Heart left ventricle (tissue), 16 donors: ENCODE measurements around the gene HMGN2. TPM values are rescaled to one million over a fixed set of nuclear protein-coding genes. Genes with fewer than 3 reads are reported as not detected.

Source experiments
- ATAC-seq, 4 donors: fragments of 200-7000 bp; cut with Tn5 transposase; one replicate each; pipeline ENCODE4 v1.9.1; 2020 to 2022; ENCODE audit warnings: moderate library complexity in 4 of 4, mild to moderate bottlenecking in 3 of 4, moderate number of reproducible peaks in 1 of 4
- DNase-seq, 5 donors: peaks; one replicate each; pipeline ENCODE4 v3.0.0-alpha.2; 2020
- H3K27ac ChIP-seq, 12 donors: fragments of 200-600 bp; sonication (generic) in 4 of 12; one replicate each; pipeline versions ENCODE4 v1.5.0 to v1.8.0; 2016 to 2022; ENCODE audit warnings: mild to moderate bottlenecking in 2 of 12
- H3K27me3 ChIP-seq, 9 donors: fragments of 200-600 bp; sonication (generic) in 2 of 9; one replicate each; pipeline versions ENCODE4 v1.5.1 to v1.8.0; 2016 to 2022; ENCODE audit warnings: mild to moderate bottlenecking in 3 of 9
- H3K36me3 ChIP-seq, 9 donors: fragments of 200-600 bp; sonication (generic) in 2 of 9; one replicate each; pipeline versions ENCODE4 v1.5.0 to v1.8.0; 2018 to 2022; ENCODE audit warnings: mild to moderate bottlenecking in 2 of 9
- H3K4me1 ChIP-seq, 12 donors: fragments of 200-600 bp; sonication (generic) in 4 of 12; one replicate each; pipeline versions ENCODE4 v1.5.0 to v1.8.0; 2016 to 2022; ENCODE audit warnings: mild to moderate bottlenecking in 3 of 12
- H3K4me3 ChIP-seq, 12 donors: fragments of 200-600 bp; sonication (generic) in 4 of 12; one replicate each; pipeline versions ENCODE4 v1.5.0 to v1.8.0; 2017 to 2022; ENCODE audit warnings: mild to moderate bottlenecking in 9 of 12, moderate library complexity in 4 of 12
- H3K9me3 ChIP-seq, 12 donors: fragments of 200-600 bp; sonication (generic) in 4 of 12; one replicate each; pipeline versions ENCODE4 v1.5.0 to v1.8.0; 2016 to 2022; ENCODE audit warnings: mild to moderate bottlenecking in 1 of 12
- POLR2A ChIP-seq, 2 donors: fragments of 450-650 bp; IDR thresholded peaks; one replicate each; pipeline ENCODE4 v1.6.1; 2017; ENCODE audit warnings: antibody characterized with exemption in 2 of 2, mild to moderate bottlenecking in 2 of 2, moderate library complexity in 2 of 2
- WGBS, 4 donors: extraction: QIAGEN DNeasy Blood & Tissue Kit in 2 of 4; methylation state at CpG; one replicate each; pipeline versions ENCODE4 v1.1.5 to v1.1.7; 2013 to 2018; 5-methylcytosine and 5-hydroxymethylcytosine counted together
- intact Hi-C, 10 donors: fragments of 100-400 bp; cut with DNase I; formaldehyde crosslinking; loops; one replicate each; pipeline versions ENCODE4 v1.11.1 to v1.14.2; 2022
- long read RNA-seq, 3 donors: library from polyadenylated mRNA; unstranded; transcript quantifications; one replicate each; pipeline ENCODE4 v2.0.0, GENCODE V29; 2020 to 2021
- polyA plus RNA-seq, 2 donors: library from polyadenylated mRNA; stranded (reverse); fragments of 200-250 nt; gene quantifications; one replicate each; pipeline ENCODE4 v1.2.3, GENCODE V29; 2013
- total RNA-seq, 9 donors: library from RNA; depleted of rRNA in 2 of 9; stranded (reverse); fragments of >200 nt in 2 of 9; fragmentation: NEBNext Ultra II Directional in 3 of 9; extraction: Animal tissue kit (Norgen Biotek cat#: 25700) in 3 of 9; gene quantifications; one replicate each; pipeline versions ENCODE4 v1.1.0 to v1.2.4, GENCODE V29; 2016 to 2023
- TF ChIP-seq, protein P1 (sequence below), 12 donors: fragments of 200-600 bp; sonication (generic) in 4 of 12; IDR thresholded peaks; one replicate each; pipeline versions ENCODE4 v1.5.0 to v1.8.0; 2018 to 2022; ENCODE audit warnings: antibody characterized with exemption in 12 of 12, mild to moderate bottlenecking in 5 of 12
- donor health status: ischemic (EF 13 %, LVEDD 7.1; RV severe dilation, severe dysfunction).
- donor health status: healthy with polysubstance abuse.
- donor health status: DM: no; HTN: yes; CAD: no.
- donor health status: DM: no; HTN: no; CAD: no.
- donor health status: ischemic (EF 25% LVEDD 6.9; RV normal size, moderate dysfunction).
- donor health status: ischemic (EF 25% LVEDD 5.7; RV mildly dilated, moderate dysfunction).
- donor health status: healthy.
- donor health status: DM: yes; HTN: yes; CAD: no.
- donor health status: ischemic (EF 35%, LVEDD 5.7; RV mildly dilated, moderate dysfunction).
- donor health status: nonischemic (EF 11% LVEDD 7.7; RV severe dilation, severe dysfunction).
- donor health status: DM: yes; HTN: yes; CAD: no.
- donor health status: PGD.
- donor health status: ischemic (EF 29% LVEDD 5.4; RV normal size, mild dysfunction).
- donor health status: nonischemic (EF 23%, LVEDD 6.1; RV moderate dilation, normal function).

Gene HMGN2
- 100 to 1,000 TPM in 7 of 9 donors, 10 to 100 TPM in 2; 66.3 to 256 (median 123) TPM for total RNA-seq
- polyA plus RNA-seq = 100 to 1,000 TPM; 116 to 154 TPM
- long read RNA-seq, donor 1, transcript HMGN2-201 (6 exons, 1,191 nt) = major isoform, 184 of 192 reads
- long read RNA-seq, donor 1, partial matches to known transcripts = 1 of 192 reads
- long read RNA-seq, donor 1, other reads (novel, unspliced or antisense) = 4 of 192 reads
- long read RNA-seq, donor 2, transcript HMGN2-201 (6 exons, 1,191 nt) = major isoform, 361 of 376 reads
- long read RNA-seq, donor 2, partial matches to known transcripts = 1 of 376 reads
- long read RNA-seq, donor 2, other reads (novel, unspliced or antisense) = 9 of 376 reads
- long read RNA-seq, donor 3, transcript HMGN2-201 (6 exons, 1,191 nt) = major isoform, 55 of 61 reads
- long read RNA-seq, donor 3, partial matches to known transcripts = 1 of 61 reads
- long read RNA-seq, donor 3, other reads (novel, unspliced or antisense) = 3 of 61 reads

GRCh38 chr1:26472320-26472900 is at the start of gene HMGN2:
Gene HMGN2 (plus strand): TSS chr1:26472440. CDS start chr1:26472613, 173 bp downstream.
- intact Hi-C loops = loop anchor here in 3 of 10 donors (2.0 to 5.0 kb wide), 3 partner anchors 28 to 40 kb away; partner anchors contain the start of gene DHDDS (in 2 of the 3)
- Histone ChIP-seq H3K4me1 (peaks cover 0 to 41% (median 33%) of the 10 kb centered on the region in 12 donors), H3K36me3 (peaks cover 0 to 61% (median 54%) of the 10 kb centered on the region in 9 donors), H3K27me3 (no peaks in the 10 kb centered on the region), H3K27ac (peak within 1 kb of the TSS; percentile 92 to 100 (median 100)), H3K9me3 (no peaks in the 10 kb centered on the region), H3K4me3 (peak within 1 kb of the TSS; percentile 61 to 100 (median 92))
- ATAC-seq (peak; percentile 70 to 83 (median 82)), DNase-seq (peak; percentile 91 to 94 (median 92))
- 1% methylated on average over 36 to 69 of the region's 69 CpGs for WGBS, 4 donors
- TF ChIP-seq, protein P1, sequence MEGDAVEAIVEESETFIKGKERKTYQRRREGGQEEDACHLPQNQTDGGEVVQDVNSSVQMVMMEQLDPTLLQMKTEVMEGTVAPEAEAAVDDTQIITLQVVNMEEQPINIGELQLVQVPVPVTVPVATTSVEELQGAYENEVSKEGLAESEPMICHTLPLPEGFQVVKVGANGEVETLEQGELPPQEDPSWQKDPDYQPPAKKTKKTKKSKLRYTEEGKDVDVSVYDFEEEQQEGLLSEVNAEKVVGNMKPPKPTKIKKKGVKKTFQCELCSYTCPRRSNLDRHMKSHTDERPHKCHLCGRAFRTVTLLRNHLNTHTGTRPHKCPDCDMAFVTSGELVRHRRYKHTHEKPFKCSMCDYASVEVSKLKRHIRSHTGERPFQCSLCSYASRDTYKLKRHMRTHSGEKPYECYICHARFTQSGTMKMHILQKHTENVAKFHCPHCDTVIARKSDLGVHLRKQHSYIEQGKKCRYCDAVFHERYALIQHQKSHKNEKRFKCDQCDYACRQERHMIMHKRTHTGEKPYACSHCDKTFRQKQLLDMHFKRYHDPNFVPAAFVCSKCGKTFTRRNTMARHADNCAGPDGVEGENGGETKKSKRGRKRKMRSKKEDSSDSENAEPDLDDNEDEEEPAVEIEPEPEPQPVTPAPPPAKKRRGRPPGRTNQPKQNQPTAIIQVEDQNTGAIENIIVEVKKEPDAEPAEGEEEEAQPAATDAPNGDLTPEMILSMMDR (IDR thresholded peaks at IDR 0.05) = no peak
- peak; percentile 31 to 45 for TF ChIP-seq POLR2A (IDR thresholded peaks at IDR 0.05)

- DNase-seq (no peak), ATAC-seq (no peak)
- WGBS, 4 donors = 85 to 93% (median 90%) methylated on average over 2 of the region's 2 CpGs
- H3K9me3 ChIP-seq = no peaks in the 10 kb centered on the region
- intact Hi-C loops = loop anchor here in 2 of 10 donors (5.0 kb wide), 2 partner anchors 38 to 43 kb away; partner anchors contain the start of gene HMGN2 (in 1 of the 2)
- no peak overlapping the region for H3K27ac ChIP-seq
- TF ChIP-seq POLR2A (IDR thresholded peaks at IDR 0.05) = no peak
- TF ChIP-seq, protein P1 (IDR thresholded peaks at IDR 0.05) = no peak
- H3K27me3 ChIP-seq = peaks cover 0 to 10% (median 3%) of the 10 kb centered on the region in 9 donors
- H3K4me3 ChIP-seq = no peak overlapping the region
- peaks cover 0 to 12% (median 3%) of the 10 kb centered on the region in 9 donors for H3K36me3 ChIP-seq
- peaks cover 0 to 29% (median 20%) of the 10 kb centered on the region in 12 donors for H3K4me1 ChIP-seq
Observed at GRCh38 chr1:26429721-26430120, 42.5 kb upstream of the HMGN2 start.

- Histone ChIP-seq H3K27ac (peak within 1 kb of the TSS in 11 of 12 donors; percentile 66 to 84 (median 77)), H3K4me3 (peak within 1 kb of the TSS; percentile 50 to 84 (median 70)), H3K4me1 (peaks cover 0 to 29% (median 20%) of the 10 kb centered on the region in 12 donors), H3K9me3 (no peaks in the 10 kb centered on the region), H3K27me3 (no peaks in the 10 kb centered on the region), H3K36me3 (peaks cover 0 to 35% (median 19%) of the 10 kb centered on the region in 9 donors)
- intact Hi-C loops = loop anchor here in 3 of 10 donors (2.0 to 5.0 kb wide), 3 partner anchors 35 to 41 kb away; partner anchors contain the start of gene HMGN2 (in 2 of the 3)
- peak; percentile 98 to 99 (median 99) for DNase-seq
- 0% methylated on average over 21 to 45 of the region's 45 CpGs for WGBS, 4 donors
- peak; percentile 99 to 100 (median 100) for ATAC-seq
- peak in 1 of 2 donors; percentile 81 for TF ChIP-seq POLR2A (IDR thresholded peaks at IDR 0.05)
- TF ChIP-seq, protein P1 (IDR thresholded peaks at IDR 0.05) = no peak
Observed at GRCh38 chr1:26431979-26432695, 40.1 kb upstream of the HMGN2 start, which contains the start of gene DHDDS. Gene DHDDS (plus strand): TSS chr1:26432321. CDS start chr1:26432946, 625 bp downstream.
